Dermis blood vessel endothelial cell (primary cell): Measurements from ENCODE around the gene EML1. TPM values are rescaled to one million over a fixed set of nuclear protein-coding genes. Genes with fewer than 3 reads are reported as not detected.

Source experiments
- DNase-seq: peaks from one replicate; pipeline ENCODE4 v3.0.0; 2010
- total RNA-seq: library from RNA; depleted of rRNA; stranded (reverse); fragments of >200 nt; gene quantifications from 2 replicates; pipeline ENCODE4 v1.2.3, GENCODE V29; 2014

Gene EML1
- total RNA-seq, 1 donor from 2014 or later = 47.1 TPM

- DNase-seq = no peak
Observed at GRCh38 chr14:99805757-99806439, 12.7 kb downstream of the EML1 start.

- DNase-seq = no peak
Observed at GRCh38 chr14:99806836-99807235, 13.6 kb downstream of the EML1 start.

- no peak for DNase-seq
Observed at GRCh38 chr14:99807413-99808153, 14.4 kb downstream of the EML1 start.

- no peak for DNase-seq
Observed at GRCh38 chr14:99808154-99808505, 14.9 kb downstream of the EML1 start.

- no peak for DNase-seq
Observed at GRCh38 chr14:99808515-99808914, 15.3 kb downstream of the EML1 start.

GRCh38 chr14:99809360-99809759, 16.1 kb downstream of the EML1 start:
- no peak for DNase-seq

GRCh38 chr14:99809859-99810558, 16.8 kb downstream of the EML1 start:
- DNase-seq = peak; percentile 19

GRCh38 chr14:99810559-99810874, 17.3 kb downstream of the EML1 start:
- DNase-seq = no peak

- DNase-seq = no peak
Observed at GRCh38 chr14:99812096-99812750, 19.0 kb downstream of the EML1 start.

- no peak for DNase-seq
Observed at GRCh38 chr14:99812892-99813291, 19.7 kb downstream of the EML1 start.

- DNase-seq = no peak
Observed at GRCh38 chr14:99815696-99816095, 22.5 kb downstream of the EML1 start.

GRCh38 chr14:99816217-99816616, 23.0 kb downstream of the EML1 start:
- DNase-seq = no peak

GRCh38 chr14:99816642-99817041, 23.4 kb downstream of the EML1 start:
- DNase-seq = no peak

GRCh38 chr14:99817331-99817730, 24.1 kb downstream of the EML1 start:
- DNase-seq = no peak

GRCh38 chr14:99818503-99819036, 25.4 kb downstream of the EML1 start:
- no peak for DNase-seq

GRCh38 chr14:99819514-99819913, 26.3 kb downstream of the EML1 start:
- DNase-seq = no peak

GRCh38 chr14:99820702-99821331, 27.6 kb downstream of the EML1 start:
- no peak for DNase-seq

- peak; percentile 29 for DNase-seq
Observed at GRCh38 chr14:99821519-99822508, 28.6 kb downstream of the EML1 start.

GRCh38 chr14:99822800-99823455, 29.7 kb downstream of the EML1 start:
- DNase-seq = no peak

- DNase-seq = no peak
Observed at GRCh38 chr14:99824776-99825175, 31.6 kb downstream of the EML1 start.

- DNase-seq = no peak
Observed at GRCh38 chr14:99829450-99829849, 36.2 kb downstream of the EML1 start.
